Coronary artery (tissue), 2 donors: ENCODE data around the gene GCH1.
"Not testable (repeated sequence)": the region's sequence is repeated elsewhere in the genome, so short reads cannot be mapped to it uniquely, and the experiment has no call there.

Experiments used
- DNase-seq: peaks from one replicate; pipeline ENCODE4 v3.0.0-alpha.2; 2017; ENCODE audit warnings: low spot score
- H3K27ac ChIP-seq, 2 donors: fragments of 200-600 bp; sonication (generic); one replicate each; pipeline ENCODE4 v1.5.1; 2016 to 2019
- H3K4me3 ChIP-seq: fragments of 200-600 bp; sonication (generic); 2 replicates; pipeline ENCODE4 v1.5.1; 2016; ENCODE audit warnings: mild to moderate bottlenecking, moderate library complexity
- CTCF ChIP-seq: fragments of 200-600 bp; sonication (generic); IDR thresholded peaks from one replicate; pipeline ENCODE4 v1.5.1; 2019; ENCODE audit warnings: antibody characterized with exemption

The GCH1 gene

DNA sequence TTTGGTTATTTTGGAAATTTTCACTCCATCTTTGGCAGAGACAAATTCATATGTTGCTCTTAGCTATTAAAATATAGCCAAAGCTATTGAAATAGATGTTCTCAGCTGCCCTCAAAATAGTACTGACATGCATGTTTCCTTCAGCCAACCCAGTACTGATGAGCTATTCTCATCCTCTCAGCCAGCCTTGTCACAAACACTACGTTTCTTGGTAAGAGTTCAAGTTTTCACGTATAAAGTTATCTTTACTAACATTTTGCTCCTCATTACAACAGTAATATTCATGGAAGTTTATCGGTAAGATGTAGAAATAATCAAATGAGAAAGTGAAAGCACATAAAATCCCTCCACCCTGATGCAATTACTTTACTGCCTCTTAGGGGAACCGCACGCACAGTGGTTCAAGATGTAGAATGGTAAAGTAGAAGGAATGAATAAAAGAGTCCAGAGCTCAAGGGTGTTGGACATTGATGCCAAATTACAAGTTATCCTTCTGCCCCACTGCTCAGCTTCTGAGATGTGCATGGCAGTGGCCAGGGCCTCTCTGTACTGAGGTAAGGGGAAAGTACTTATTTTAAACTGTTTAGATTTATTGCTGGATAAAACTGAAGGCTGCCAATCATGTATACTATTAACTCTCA, 20.7 kb downstream of the GCH1 start:
- DNase-seq = no peak
- no peak for TF ChIP-seq CTCF
- peak overlapping the region; percentile 64 for H3K4me3 ChIP-seq
- peak overlapping the region; percentile 56 to 76 for H3K27ac ChIP-seq

DNA sequence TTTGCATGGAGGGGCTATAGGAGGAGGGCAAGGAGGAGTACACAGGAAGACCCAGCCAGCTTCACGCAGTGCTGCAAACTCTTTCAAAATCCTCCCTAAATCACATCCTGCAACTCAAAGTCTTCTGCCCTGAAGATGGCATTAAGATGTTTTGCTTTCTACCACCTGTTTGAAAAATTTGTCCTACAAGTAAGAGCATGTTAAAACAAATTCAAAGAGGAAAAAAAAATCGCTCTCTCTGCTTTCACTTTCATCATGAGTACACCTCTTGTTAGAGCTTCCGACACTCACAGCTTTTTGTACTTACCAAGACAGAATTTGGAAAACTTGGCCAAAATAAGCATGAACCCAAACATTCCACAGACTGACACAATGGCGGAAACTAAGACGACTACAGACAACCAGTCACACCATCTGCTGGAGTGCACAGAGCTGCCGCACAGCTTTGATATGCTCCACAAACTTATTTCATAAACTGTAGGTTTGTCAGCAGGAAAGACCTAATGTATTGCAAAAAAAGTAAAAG, 21.3 kb downstream of the GCH1 start:
- H3K27ac ChIP-seq = peak overlapping the region; percentile 56 to 76
- no peak for DNase-seq
- TF ChIP-seq CTCF = no peak
- H3K4me3 ChIP-seq = peak overlapping the region; percentile 64

DNA sequence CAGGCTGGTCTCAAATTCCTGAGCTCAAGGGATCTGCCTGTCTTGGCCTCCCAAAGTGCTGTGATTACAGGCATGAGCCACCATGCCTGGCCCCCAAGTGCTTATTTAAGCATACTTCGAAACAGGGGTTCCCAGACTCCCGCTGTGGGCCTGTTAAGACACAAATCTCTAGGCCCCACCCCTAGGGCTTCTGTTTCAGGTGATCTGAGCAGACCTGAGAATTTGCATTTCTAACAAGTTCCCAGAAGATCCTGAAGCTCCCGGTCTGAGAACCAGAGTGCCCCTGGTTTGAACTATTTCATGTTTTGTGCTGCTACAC, 25.0 kb downstream of the GCH1 start:
- no peak overlapping the region for H3K27ac ChIP-seq
- DNase-seq = no peak

GRCh38 chr14:54877015-54877702, 25.5 kb downstream of the GCH1 start:
- TF ChIP-seq CTCF = no peak
- Histone ChIP-seq H3K27ac (no peak overlapping the region), H3K4me3 (no peak overlapping the region)
- no peak for DNase-seq

More for the DNA sequence above, 25.0 kb downstream of the GCH1 start:
- H3K4me3 ChIP-seq = no peak overlapping the region
- no peak for TF ChIP-seq CTCF

DNA sequence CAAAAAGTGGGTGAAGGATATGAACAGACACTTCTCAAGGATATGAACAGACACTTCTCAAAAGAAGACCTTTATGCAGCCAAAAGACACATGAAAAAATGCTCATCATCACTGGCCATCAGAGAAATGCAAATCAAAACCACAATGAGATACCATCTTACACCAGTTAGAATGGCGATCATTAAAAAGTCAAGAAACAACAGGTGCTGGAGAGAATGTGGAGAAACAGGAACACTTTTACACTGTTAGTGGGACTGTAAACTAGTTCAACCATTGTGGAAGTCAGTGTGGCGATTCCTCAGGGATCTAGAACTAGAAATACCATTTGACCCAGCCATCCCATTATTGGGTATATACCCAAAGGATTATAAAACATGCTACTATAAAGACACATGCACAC, 27.0 kb downstream of the GCH1 start:
- DNase-seq, H3K4me3 ChIP-seq, H3K27ac ChIP-seq: not testable (repeated sequence)

- Histone ChIP-seq H3K4me3 (peak overlapping the region; percentile 64), H3K27ac (peak overlapping the region; percentile 1 to 15)
- not testable (repeated sequence) for DNase-seq
Observed at GRCh38 chr14:54870154-54871090, 32.2 kb downstream of the GCH1 start.

DNA sequence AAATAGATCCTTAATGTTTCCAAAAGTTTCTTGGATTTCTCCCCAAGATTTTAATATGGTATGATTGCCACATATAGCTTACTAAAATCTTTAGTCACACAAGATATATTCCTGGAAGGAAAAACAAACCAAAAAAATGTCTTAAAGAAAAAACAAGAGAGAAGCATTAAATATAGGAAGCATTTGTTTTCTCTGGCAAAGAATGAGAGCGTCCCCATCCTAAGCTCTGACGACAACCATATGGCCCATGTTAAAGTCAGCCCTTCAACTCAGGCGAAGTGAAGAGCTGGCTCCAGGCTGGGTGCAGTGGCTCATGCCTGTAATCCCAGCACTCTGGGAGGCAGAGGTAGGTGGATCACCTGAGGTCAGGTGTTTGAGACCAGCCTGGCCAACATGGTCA, 35.6 kb downstream of the GCH1 start:
- no peak for DNase-seq
- no peak for TF ChIP-seq CTCF
- no peak overlapping the region for H3K27ac ChIP-seq
- no peak overlapping the region for H3K4me3 ChIP-seq
